K562 (cell line): ENCODE data around the gene AMOTL1. TPM values are rescaled to one million over a fixed set of nuclear protein-coding genes. Genes with fewer than 3 reads are reported as not detected.

Experiments used
- CAMTA2 ChIP-seq: fragments of 250-450 bp; sonication (Bioruptor Pico); conservative IDR thresholded peaks from 2 replicates; pipeline ENCODE4 v1.5.1; 2022
- CBFA2T3 ChIP-seq: fragments of 450-650 bp; IDR thresholded peaks from 2 replicates; pipeline ENCODE4 v1.6.1; 2017
- CEBPG ChIP-seq, 3 experiments: fragments of 200-800 bp in 1 of 3; sonication (Bioruptor generic) in 1 of 3; sonication (generic) in 1 of 3; formaldehyde crosslinking in 1 of 3; IDR thresholded peaks in 2 of 3; conservative IDR thresholded peaks in 1 of 3; 2 replicates each; pipeline versions ENCODE4 v1.6.1 to v1.8.0; 2016 to 2022; ENCODE audit warnings: missing compliant biosample characterization in 2 of 3, missing genetic modification characterization in 2 of 3, mild to moderate bottlenecking in 1 of 3, missing genetic modification reagents in 1 of 3
- CGGBP1 ChIP-seq: fragments of 250-450 bp; sonication (Bioruptor Pico); IDR thresholded peaks from 2 replicates; pipeline ENCODE4 v1.9.0; 2021; ENCODE audit warnings: mild to moderate bottlenecking
- FOXA1 ChIP-seq: fragments of 450-650 bp; IDR thresholded peaks from 2 replicates; pipeline ENCODE4 v1.6.1; 2016; ENCODE audit warnings: mild to moderate bottlenecking, borderline replicate concordance
- KLF10 ChIP-seq: fragments of 250-450 bp; sonication (Bioruptor Pico); IDR thresholded peaks from 2 replicates; pipeline ENCODE4 v1.6.1; 2021; ENCODE audit warnings: matching md5 sums
- NCOA6 ChIP-seq: fragments of 450-650 bp; IDR thresholded peaks from 2 replicates; pipeline ENCODE4 v1.6.1; 2017; ENCODE audit warnings: mild to moderate bottlenecking
- NKRF ChIP-seq: fragments of 450-650 bp; IDR thresholded peaks from 2 replicates; pipeline ENCODE4 v1.6.1; 2016; ENCODE audit warnings: borderline replicate concordance
- RERE ChIP-seq: sonication (generic); formaldehyde crosslinking; IDR thresholded peaks from 2 replicates; pipeline ENCODE4 v1.8.0; 2023; ENCODE audit warnings: missing genetic modification reagents, mild to moderate bottlenecking, borderline replicate concordance
- SFPQ ChIP-seq: fragments of 200-400 bp; formaldehyde crosslinking; IDR thresholded peaks from 2 replicates; pipeline ENCODE4 v1.6.1; 2017; ENCODE audit warnings: mild to moderate bottlenecking, low read depth, low read length, moderate library complexity
- SMAD4 ChIP-seq: fragments of 250-450 bp; sonication (Bioruptor Pico); conservative IDR thresholded peaks from 2 replicates; pipeline ENCODE4 v1.8.0; 2021; ENCODE audit warnings: inconsistent platforms, mild to moderate bottlenecking, moderate library complexity
- ZNF12 ChIP-seq: sonication (generic); formaldehyde crosslinking; IDR thresholded peaks from 2 replicates; pipeline ENCODE4 v1.4.0; 2020; ENCODE audit warnings: mild to moderate bottlenecking, missing genetic modification reagents
- ZNF263 ChIP-seq: sonication (generic); formaldehyde crosslinking; IDR thresholded peaks from 2 replicates; pipeline ENCODE4 v1.8.0; 2022; ENCODE audit warnings: mild to moderate bottlenecking, missing genetic modification reagents, borderline replicate concordance
- ZNF280B ChIP-seq: fragments of 250-450 bp; sonication (Bioruptor Pico); IDR thresholded peaks from 2 replicates; pipeline ENCODE4 v1.5.1; 2021; ENCODE audit warnings: mild to moderate bottlenecking
- ZNF644 ChIP-seq: fragments of 200-800 bp; sonication (Bioruptor generic); IDR thresholded peaks from 2 replicates; pipeline ENCODE4 v1.6.1; 2016; ENCODE audit warnings: low read depth, missing genetic modification characterization, missing compliant biosample characterization
- ZNF764 ChIP-seq: fragments of 250-450 bp; sonication (Bioruptor Pico); IDR thresholded peaks from 2 replicates; pipeline ENCODE4 v1.4.0; 2020; ENCODE audit warnings: low read depth, mild to moderate bottlenecking, moderate library complexity
- ZSCAN32 ChIP-seq: fragments of 450-650 bp; formaldehyde crosslinking; IDR thresholded peaks from 2 replicates; pipeline ENCODE4 v1.4.0; 2020; ENCODE audit warnings: mild to moderate bottlenecking, moderate library complexity
- polyA plus RNA-seq, 8 experiments: library from polyadenylated mRNA; depleted of rRNA in 4 of 8; stranded (reverse) in 5 of 8; unstranded in 3 of 8; fragments of >200 nt; fragmentation: Nextera tagmentation in 2 of 8; fragmentation: Illumina TruSeq in 1 of 8; extraction: Ambion mirVana in 2 of 8; extraction: Trizol in 1 of 8; gene quantifications; 2 replicates each; pipeline versions ENCODE4 v1.2.1 to v1.2.3, GENCODE V29; 2011 to 2014; ENCODE audit warnings: inconsistent platforms in 1 of 8, missing spikeins in 1 of 8
- total RNA-seq, 7 experiments: library from RNA; depleted of rRNA in 6 of 7; stranded (reverse); fragments of >200 nt in 6 of 7; fragmentation: Illumina TruSeq in 2 of 7; extraction: Trizol in 2 of 7; gene quantifications; 2 replicates each; pipeline versions ENCODE4 v1.2.1 to v1.2.3, GENCODE V29; 2011 to 2021; ENCODE audit warnings: low replicate concordance in 1 of 7

AMOTL1 gene
- total and polyA plus RNA-seq, 9 of the 15 experiments (the other 6 are each of a cell fraction or from before 2014, with no cell fraction given), result 4.0 to 35.4 (median 14.0) TPM

- TF ChIP-seq ZSCAN32 (CRISPR knock-in tag), result no peak
- TF ChIP-seq CBFA2T3, result no peak
- no peak for TF ChIP-seq KLF10
- peak; percentile 25; the same call in 1 of the 2 replicates for TF ChIP-seq SMAD4
- TF ChIP-seq SFPQ, result no peak
- TF ChIP-seq NKRF, result no peak
- TF ChIP-seq ZNF764 (CRISPR knock-in tag), result no peak
- TF ChIP-seq CGGBP1, result no peak
- no peak for TF ChIP-seq CAMTA2 (CRISPR knock-in tag)
- no peak for TF ChIP-seq NCOA6
- no peak for TF ChIP-seq RERE
- no peak for TF ChIP-seq FOXA1
- no peak for TF ChIP-seq ZNF280B (CRISPR knock-in tag)
- TF ChIP-seq ZNF12 (CRISPR knock-in tag), result no peak
- no peak for TF ChIP-seq ZNF263 (CRISPR knock-in tag)
- no peak for TF ChIP-seq CEBPG (CRISPR knock-in tag; IDR thresholded peaks at IDR 0.05)
- no peak for TF ChIP-seq CEBPG (tag; conservative IDR thresholded peaks at IDR 0.05 in 1 of 2, IDR thresholded peaks at IDR 0.05 in 1 of 2)
- peak; percentile 23; the same call in 1 of the 2 replicates for TF ChIP-seq ZNF644
Measured at GRCh38 chr11:94742665-94743064, 25.5 kb upstream of the AMOTL1 start (continued).
